ENCODE measurements around the gene VRK1.

The VRK1 gene

DNA sequence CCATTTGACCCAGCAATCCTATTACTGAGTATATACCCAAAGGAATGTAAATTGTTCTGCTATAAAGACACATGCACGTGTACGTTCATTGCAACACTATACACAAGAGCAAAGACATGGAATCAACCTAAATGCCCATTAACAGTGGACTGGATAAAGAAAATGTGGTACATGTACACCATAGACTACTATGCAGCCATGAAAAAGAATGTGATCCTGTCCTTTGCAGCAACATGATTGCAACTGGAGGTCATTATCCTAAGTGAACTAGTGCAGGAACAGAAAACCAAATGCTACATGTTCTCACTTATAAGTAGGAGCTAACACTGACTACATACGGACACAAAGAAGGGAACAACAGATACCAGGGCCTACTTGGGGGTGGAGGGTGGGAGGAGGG is 45.7 kb upstream of the VRK1 start:
- ATAC-seq: no peak
- TF ChIP-seq SNAI2 (CRISPR knock-in tag; IDR thresholded peaks at IDR 0.05): no peak
- TF ChIP-seq, protein P1, sequence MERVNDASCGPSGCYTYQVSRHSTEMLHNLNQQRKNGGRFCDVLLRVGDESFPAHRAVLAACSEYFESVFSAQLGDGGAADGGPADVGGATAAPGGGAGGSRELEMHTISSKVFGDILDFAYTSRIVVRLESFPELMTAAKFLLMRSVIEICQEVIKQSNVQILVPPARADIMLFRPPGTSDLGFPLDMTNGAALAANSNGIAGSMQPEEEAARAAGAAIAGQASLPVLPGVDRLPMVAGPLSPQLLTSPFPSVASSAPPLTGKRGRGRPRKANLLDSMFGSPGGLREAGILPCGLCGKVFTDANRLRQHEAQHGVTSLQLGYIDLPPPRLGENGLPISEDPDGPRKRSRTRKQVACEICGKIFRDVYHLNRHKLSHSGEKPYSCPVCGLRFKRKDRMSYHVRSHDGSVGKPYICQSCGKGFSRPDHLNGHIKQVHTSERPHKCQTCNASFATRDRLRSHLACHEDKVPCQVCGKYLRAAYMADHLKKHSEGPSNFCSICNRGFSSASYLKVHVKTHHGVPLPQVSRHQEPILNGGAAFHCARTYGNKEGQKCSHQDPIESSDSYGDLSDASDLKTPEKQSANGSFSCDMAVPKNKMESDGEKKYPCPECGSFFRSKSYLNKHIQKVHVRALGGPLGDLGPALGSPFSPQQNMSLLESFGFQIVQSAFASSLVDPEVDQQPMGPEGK (CRISPR knock-in tag; IDR thresholded peaks at IDR 0.05; ENCODE audit: borderline replicate concordance): no peak
- TF ChIP-seq GLIS3 (CRISPR knock-in tag; IDR thresholded peaks at IDR 0.05): no peak
- TF ChIP-seq, protein P2, sequence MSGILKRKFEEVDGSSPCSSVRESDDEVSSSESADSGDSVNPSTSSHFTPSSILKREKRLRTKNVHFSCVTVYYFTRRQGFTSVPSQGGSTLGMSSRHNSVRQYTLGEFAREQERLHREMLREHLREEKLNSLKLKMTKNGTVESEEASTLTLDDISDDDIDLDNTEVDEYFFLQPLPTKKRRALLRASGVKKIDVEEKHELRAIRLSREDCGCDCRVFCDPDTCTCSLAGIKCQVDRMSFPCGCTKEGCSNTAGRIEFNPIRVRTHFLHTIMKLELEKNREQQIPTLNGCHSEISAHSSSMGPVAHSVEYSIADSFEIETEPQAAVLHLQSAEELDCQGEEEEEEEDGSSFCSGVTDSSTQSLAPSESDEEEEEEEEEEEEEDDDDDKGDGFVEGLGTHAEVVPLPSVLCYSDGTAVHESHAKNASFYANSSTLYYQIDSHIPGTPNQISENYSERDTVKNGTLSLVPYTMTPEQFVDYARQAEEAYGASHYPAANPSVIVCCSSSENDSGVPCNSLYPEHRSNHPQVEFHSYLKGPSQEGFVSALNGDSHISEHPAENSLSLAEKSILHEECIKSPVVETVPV (CRISPR knock-in tag; IDR thresholded peaks at IDR 0.05): no peak
- TF ChIP-seq RARB (CRISPR knock-in tag; IDR thresholded peaks at IDR 0.05): no peak
- no peak for TF ChIP-seq PPARA (CRISPR knock-in tag; IDR thresholded peaks at IDR 0.05; ENCODE audit: borderline replicate concordance)
- no peak for TF ChIP-seq ZFP3 (CRISPR knock-in tag; IDR thresholded peaks at IDR 0.05)
- TF ChIP-seq TOX (CRISPR knock-in tag; IDR thresholded peaks at IDR 0.05; ENCODE audit: borderline replicate concordance): no peak
- TF ChIP-seq, protein P3, sequence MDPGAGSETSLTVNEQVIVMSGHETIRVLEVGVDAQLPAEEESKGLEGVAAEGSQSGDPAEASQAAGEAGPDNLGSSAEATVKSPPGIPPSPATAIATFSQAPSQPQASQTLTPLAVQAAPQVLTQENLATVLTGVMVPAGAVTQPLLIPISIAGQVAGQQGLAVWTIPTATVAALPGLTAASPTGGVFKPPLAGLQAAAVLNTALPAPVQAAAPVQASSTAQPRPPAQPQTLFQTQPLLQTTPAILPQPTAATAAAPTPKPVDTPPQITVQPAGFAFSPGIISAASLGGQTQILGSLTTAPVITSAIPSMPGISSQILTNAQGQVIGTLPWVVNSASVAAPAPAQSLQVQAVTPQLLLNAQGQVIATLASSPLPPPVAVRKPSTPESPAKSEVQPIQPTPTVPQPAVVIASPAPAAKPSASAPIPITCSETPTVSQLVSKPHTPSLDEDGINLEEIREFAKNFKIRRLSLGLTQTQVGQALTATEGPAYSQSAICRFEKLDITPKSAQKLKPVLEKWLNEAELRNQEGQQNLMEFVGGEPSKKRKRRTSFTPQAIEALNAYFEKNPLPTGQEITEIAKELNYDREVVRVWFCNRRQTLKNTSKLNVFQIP (CRISPR knock-in tag; IDR thresholded peaks at IDR 0.05; ENCODE audit: borderline replicate concordance, low read depth): no peak
- no peak for TF ChIP-seq BACH2 (CRISPR knock-in tag; IDR thresholded peaks at IDR 0.05; ENCODE audit: borderline replicate concordance)

DNA sequence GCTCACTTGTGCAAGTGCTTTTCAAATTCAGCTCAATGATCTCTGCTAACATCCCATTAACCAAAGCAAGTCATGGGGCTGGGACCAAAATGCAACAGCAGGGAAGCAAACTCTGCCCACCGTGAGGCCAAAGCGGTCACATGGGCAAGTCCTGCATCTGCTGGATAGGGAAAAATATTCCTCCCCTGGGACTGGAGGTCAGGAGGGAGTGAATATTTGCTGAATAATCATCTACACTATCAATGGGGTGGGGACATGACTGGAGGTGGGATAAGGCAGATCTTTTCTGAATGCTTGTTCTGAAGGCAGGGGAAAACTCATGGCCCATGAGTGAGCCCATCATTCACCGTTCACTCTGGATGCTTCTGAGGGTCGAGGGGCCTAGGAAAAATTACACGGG is 45.1 kb upstream of the VRK1 start:
- no peak for ATAC-seq
- TF ChIP-seq, protein P4, sequence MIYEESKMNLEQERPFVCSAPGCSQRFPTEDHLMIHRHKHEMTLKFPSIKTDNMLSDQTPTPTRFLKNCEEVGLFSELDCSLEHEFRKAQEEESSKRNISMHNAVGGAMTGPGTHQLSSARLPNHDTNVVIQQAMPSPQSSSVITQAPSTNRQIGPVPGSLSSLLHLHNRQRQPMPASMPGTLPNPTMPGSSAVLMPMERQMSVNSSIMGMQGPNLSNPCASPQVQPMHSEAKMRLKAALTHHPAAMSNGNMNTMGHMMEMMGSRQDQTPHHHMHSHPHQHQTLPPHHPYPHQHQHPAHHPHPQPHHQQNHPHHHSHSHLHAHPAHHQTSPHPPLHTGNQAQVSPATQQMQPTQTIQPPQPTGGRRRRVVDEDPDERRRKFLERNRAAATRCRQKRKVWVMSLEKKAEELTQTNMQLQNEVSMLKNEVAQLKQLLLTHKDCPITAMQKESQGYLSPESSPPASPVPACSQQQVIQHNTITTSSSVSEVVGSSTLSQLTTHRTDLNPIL (CRISPR knock-in tag; IDR thresholded peaks at IDR 0.05; ENCODE audit: low read depth): no peak
- TF ChIP-seq ARNTL (CRISPR knock-in tag; IDR thresholded peaks at IDR 0.05; ENCODE audit: borderline replicate concordance, low read depth): no peak
- TF ChIP-seq TCF4 (CRISPR knock-in tag; IDR thresholded peaks at IDR 0.05; ENCODE audit: borderline replicate concordance): no peak
- TF ChIP-seq ZFP3 (CRISPR knock-in tag; IDR thresholded peaks at IDR 0.05): no peak
- TF ChIP-seq TOX (CRISPR knock-in tag; IDR thresholded peaks at IDR 0.05; ENCODE audit: borderline replicate concordance): no peak
- TF ChIP-seq ISL1 (CRISPR knock-in tag; IDR thresholded peaks at IDR 0.05): no peak
- TF ChIP-seq GLIS3 (CRISPR knock-in tag; IDR thresholded peaks at IDR 0.05): no peak
- TF ChIP-seq, protein P5, sequence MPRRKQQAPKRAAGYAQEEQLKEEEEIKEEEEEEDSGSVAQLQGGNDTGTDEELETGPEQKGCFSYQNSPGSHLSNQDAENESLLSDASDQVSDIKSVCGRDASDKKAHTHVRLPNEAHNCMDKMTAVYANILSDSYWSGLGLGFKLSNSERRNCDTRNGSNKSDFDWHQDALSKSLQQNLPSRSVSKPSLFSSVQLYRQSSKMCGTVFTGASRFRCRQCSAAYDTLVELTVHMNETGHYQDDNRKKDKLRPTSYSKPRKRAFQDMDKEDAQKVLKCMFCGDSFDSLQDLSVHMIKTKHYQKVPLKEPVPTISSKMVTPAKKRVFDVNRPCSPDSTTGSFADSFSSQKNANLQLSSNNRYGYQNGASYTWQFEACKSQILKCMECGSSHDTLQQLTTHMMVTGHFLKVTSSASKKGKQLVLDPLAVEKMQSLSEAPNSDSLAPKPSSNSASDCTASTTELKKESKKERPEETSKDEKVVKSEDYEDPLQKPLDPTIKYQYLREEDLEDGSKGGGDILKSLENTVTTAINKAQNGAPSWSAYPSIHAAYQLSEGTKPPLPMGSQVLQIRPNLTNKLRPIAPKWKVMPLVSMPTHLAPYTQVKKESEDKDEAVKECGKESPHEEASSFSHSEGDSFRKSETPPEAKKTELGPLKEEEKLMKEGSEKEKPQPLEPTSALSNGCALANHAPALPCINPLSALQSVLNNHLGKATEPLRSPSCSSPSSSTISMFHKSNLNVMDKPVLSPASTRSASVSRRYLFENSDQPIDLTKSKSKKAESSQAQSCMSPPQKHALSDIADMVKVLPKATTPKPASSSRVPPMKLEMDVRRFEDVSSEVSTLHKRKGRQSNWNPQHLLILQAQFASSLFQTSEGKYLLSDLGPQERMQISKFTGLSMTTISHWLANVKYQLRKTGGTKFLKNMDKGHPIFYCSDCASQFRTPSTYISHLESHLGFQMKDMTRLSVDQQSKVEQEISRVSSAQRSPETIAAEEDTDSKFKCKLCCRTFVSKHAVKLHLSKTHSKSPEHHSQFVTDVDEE (CRISPR knock-in tag; IDR thresholded peaks at IDR 0.05): no peak
- no peak for TF ChIP-seq ZNF70 (CRISPR knock-in tag; IDR thresholded peaks at IDR 0.05)

DNA sequence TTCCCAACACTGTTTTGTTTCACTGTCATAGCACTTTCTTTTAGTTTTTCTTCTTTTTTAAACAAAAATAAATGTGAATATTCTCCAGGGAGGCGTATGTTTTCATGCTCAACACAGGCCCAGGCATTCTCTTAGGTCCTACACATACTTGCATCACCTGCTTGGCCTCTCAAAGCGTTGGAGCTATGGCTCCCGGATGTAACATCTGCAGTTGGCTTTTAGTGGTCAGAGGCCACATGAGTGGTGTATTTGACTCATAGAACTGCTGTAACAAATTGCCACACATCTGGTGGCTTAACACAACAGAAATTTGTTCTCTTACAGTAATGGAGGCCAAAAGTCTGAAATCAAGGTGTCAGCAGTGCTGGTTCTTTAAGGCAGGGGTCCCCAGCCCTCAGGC is 44.6 kb upstream of the VRK1 start:
- no peak for ATAC-seq
- TF ChIP-seq PPARA (CRISPR knock-in tag; IDR thresholded peaks at IDR 0.05; ENCODE audit: borderline replicate concordance): no peak
- TF ChIP-seq, protein P2 (CRISPR knock-in tag; IDR thresholded peaks at IDR 0.05): no peak
- TF ChIP-seq ZFP3 (CRISPR knock-in tag; IDR thresholded peaks at IDR 0.05): no peak
- TF ChIP-seq BACH2 (CRISPR knock-in tag; IDR thresholded peaks at IDR 0.05; ENCODE audit: borderline replicate concordance): no peak
- TF ChIP-seq ZFP30 (CRISPR knock-in tag; IDR thresholded peaks at IDR 0.05): no peak
- TF ChIP-seq, protein P5 (CRISPR knock-in tag; IDR thresholded peaks at IDR 0.05): no peak
- TF ChIP-seq ZNF70 (CRISPR knock-in tag; IDR thresholded peaks at IDR 0.05): no peak
- TF ChIP-seq, protein P4 (CRISPR knock-in tag; IDR thresholded peaks at IDR 0.05; ENCODE audit: low read depth): no peak
- TF ChIP-seq SNAI2 (CRISPR knock-in tag; IDR thresholded peaks at IDR 0.05): no peak
- TF ChIP-seq ZNF8 (CRISPR knock-in tag; IDR thresholded peaks at IDR 0.05): no peak
- TF ChIP-seq ISL1 (CRISPR knock-in tag; IDR thresholded peaks at IDR 0.05): no peak
- no peak for TF ChIP-seq CSDC2 (CRISPR knock-in tag; IDR thresholded peaks at IDR 0.05)
- TF ChIP-seq, protein P1 (CRISPR knock-in tag; IDR thresholded peaks at IDR 0.05; ENCODE audit: borderline replicate concordance): no peak

Measured in SK-N-SH treated with all-trans-retinoic acid at 6 μM for 48 hours (cell line).